Measurements from ENCODE around the gene ZNF423.
A peak's percentile ranks its signal among the peaks of the same experiment; 100 is the strongest.

The ZNF423 gene

DNA sequence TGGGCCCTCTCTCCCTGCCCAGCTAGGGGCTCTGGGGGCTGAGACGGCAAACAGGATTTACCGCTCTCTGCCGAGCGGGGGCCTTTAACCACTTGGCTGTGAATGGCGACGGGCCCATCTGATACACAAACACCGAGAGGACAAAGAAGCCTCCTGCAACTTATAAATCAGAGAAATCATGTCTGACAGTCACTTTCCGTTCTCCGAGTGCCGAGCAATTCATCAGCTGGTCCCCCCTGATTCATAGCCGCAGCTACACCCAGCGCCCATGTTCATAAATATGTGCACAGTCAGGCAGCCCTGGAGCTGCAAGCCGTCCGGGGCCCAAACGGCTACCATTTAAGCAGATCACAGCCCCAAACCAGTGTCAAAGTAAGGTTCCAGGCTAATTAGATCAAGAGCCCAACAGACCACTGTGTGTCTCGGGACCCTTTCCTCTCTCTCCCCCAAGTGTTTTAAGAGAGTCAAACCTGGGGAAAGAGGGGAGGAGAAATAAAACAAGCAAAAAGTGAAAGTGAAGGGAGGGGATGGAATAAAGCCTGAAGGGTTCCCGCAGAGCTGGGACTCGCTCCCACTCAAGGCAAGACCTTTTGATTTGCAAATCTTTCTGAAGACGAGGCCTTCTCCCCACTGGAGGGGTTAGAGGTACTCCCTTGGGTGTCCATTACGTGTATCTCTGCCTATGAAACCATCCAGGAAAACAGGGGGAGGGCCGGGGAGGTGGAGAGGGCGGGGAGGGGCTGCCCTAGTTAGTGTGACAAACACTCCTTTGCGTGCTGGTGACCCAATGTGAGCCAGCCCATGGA is 327.6 kb downstream of the ZNF423 start:
- Histone ChIP-seq H3K4me1 (peaks cover 84% of the 10 kb centered on the region), H3K27me3 (no peaks in the 10 kb centered on the region), H3K27ac (peak overlapping the region; percentile 77), H3K4me3 (peak overlapping the region; percentile 59), H3K36me3 (peaks cover 16% of the 10 kb centered on the region), H4K20me1 (peaks cover 84% of the 10 kb centered on the region), H3K9me3 (no peaks in the 10 kb centered on the region), H3K9ac (peak overlapping the region; percentile 72), H3K4me2 (peak overlapping the region; percentile 96)
- no peak for TF ChIP-seq Cebpa-rat (IDR thresholded peaks at IDR 0.05)

DNA sequence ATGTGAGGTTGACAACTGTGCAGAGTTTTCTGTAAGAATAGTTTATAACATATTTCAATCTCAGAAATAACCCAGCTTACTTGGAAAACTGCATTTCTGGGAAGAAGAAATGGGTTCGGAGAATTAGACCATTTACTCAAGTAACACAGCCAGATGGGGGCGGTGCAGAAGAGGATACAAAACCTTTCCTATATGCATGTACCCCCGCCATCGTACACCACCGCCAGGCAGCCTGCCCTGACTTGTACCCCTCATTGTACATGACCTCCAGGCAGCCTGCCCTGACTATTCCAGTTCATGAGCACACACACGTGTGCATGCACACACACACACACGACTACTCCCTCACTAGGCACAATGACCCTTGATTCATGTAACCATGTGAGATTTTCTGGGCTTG is 328.3 kb downstream of the ZNF423 start:
- Histone ChIP-seq H3K27me3 (no peaks in the 10 kb centered on the region), H3K9ac (peak overlapping the region; percentile 72; the same call in 1 of the 2 replicates), H3K4me2 (peak overlapping the region; percentile 96), H3K9me3 (no peaks in the 10 kb centered on the region), H3K36me3 (peaks cover 22% of the 10 kb centered on the region), H3K27ac (peak overlapping the region; percentile 77), H3K4me3 (no peak overlapping the region), H3K4me1 (peaks cover 80% of the 10 kb centered on the region), H4K20me1 (peaks cover 78% of the 10 kb centered on the region)
- no peak for TF ChIP-seq Cebpa-rat (IDR thresholded peaks at IDR 0.05)

DNA sequence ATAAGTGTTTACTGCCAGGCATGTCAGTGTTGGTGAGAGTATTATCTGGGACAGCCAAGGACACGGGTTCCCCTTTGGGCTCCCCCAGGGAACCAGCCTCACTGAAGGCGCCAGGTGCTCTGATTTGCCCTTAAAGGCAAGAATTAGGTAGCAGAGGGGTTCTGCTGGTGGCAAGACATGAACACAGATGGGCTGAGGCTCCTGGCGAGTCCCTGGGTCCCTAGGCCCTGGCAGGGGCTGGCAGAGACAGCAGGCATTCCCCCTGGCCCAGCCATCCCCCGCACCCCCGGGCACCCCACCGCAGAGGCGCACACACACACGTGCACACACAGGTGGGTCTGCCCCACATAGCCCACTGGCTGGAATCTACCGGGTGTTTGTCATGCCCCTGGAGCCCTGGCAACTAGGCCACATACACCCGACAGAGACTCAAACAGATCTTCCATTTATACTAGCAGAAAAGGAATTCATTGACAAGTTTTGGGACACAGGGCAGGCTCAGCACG is 329.0 kb downstream of the ZNF423 start:
- H3K9me3 ChIP-seq, result no peaks in the 10 kb centered on the region
- H3K27me3 ChIP-seq, result no peaks in the 10 kb centered on the region
- peaks cover 71% of the 10 kb centered on the region for H4K20me1 ChIP-seq
- H3K36me3 ChIP-seq, result peaks cover 29% of the 10 kb centered on the region
- no peak overlapping the region for H3K4me3 ChIP-seq
- H3K27ac ChIP-seq, result no peak overlapping the region
- H3K9ac ChIP-seq, result no peak overlapping the region
- peaks cover 80% of the 10 kb centered on the region for H3K4me1 ChIP-seq
- TF ChIP-seq Cebpa-rat (IDR thresholded peaks at IDR 0.05), result no peak
- no peak overlapping the region for H3K4me2 ChIP-seq

DNA sequence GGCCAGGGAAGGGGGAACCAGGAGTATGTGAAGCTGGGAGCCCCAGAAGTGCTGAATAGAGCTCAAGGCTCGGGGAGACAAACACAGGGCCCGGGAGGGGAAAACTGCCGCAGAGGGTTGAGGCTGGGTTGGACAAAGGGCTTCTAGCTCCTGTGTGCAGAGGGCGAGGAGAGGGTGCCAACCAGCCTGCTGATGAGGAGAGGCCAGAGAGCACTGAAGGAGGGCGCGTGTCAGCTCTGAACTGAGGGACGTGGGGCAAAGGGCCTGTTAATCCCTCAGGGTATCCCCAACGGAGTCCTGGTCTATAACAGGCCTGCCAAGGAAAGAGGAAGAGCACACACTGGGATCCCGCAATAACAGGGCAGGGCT is 331.0 kb downstream of the ZNF423 start:
- peaks cover 51% of the 10 kb centered on the region for H4K20me1 ChIP-seq
- H3K27me3 ChIP-seq, result no peaks in the 10 kb centered on the region
- peak overlapping the region; percentile 41; the same call in 1 of the 2 replicates for H3K9ac ChIP-seq
- H3K9me3 ChIP-seq, result no peaks in the 10 kb centered on the region
- peak overlapping the region; percentile 67 for H3K27ac ChIP-seq
- H3K4me2 ChIP-seq, result peak overlapping the region; percentile 75
- no peak overlapping the region for H3K4me3 ChIP-seq
- H3K36me3 ChIP-seq, result peaks cover 49% of the 10 kb centered on the region
- peaks cover 66% of the 10 kb centered on the region for H3K4me1 ChIP-seq
- no peak for TF ChIP-seq Cebpa-rat (IDR thresholded peaks at IDR 0.05)

DNA sequence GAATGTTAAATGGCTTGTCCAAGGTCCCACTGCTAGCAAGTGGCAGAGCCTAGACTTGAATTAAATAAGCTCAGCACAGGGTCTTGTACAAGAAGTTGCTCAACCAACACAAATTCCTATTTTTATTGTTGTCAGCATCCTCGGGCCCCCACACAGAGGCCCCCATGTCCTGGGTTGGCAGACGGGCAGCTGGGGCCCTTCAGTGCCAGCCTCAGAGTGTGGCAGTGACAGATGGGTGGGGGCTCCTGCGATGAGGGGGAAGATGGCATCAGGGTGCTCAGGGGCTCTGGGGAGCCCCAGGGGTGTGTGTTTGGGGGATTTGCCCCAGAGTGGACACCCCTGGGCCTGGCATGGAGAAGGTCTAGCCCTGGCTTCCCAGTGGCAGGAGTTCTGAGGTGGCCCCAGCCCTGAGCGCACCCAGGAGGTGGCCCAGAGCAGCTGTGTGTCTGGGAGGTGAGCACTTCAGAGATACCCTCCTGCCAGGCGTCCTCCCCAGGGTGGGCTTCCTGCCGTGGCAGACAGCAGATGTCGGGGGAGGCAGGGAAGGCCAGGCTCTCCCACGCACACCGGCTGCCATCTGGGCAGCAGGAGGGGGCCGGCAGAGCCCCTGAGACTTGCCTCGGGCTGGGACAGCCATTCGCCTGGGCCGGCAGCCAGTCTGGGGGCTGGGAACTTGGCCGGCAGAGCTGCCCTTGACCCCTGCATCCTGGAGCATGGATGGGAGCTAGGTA is 331.5 kb downstream of the ZNF423 start:
- peaks cover 61% of the 10 kb centered on the region for H3K4me1 ChIP-seq
- H4K20me1 ChIP-seq, result peaks cover 45% of the 10 kb centered on the region
- peak overlapping the region; percentile 75 for H3K4me2 ChIP-seq
- H3K36me3 ChIP-seq, result peaks cover 54% of the 10 kb centered on the region
- TF ChIP-seq Cebpa-rat (IDR thresholded peaks at IDR 0.05), result no peak
- H3K9ac ChIP-seq, result peak overlapping the region; percentile 41; the same call in 1 of the 2 replicates
- H3K27me3 ChIP-seq, result no peaks in the 10 kb centered on the region
- H3K9me3 ChIP-seq, result no peaks in the 10 kb centered on the region
- H3K4me3 ChIP-seq, result no peak overlapping the region
- H3K27ac ChIP-seq, result peak overlapping the region; percentile 67

DNA sequence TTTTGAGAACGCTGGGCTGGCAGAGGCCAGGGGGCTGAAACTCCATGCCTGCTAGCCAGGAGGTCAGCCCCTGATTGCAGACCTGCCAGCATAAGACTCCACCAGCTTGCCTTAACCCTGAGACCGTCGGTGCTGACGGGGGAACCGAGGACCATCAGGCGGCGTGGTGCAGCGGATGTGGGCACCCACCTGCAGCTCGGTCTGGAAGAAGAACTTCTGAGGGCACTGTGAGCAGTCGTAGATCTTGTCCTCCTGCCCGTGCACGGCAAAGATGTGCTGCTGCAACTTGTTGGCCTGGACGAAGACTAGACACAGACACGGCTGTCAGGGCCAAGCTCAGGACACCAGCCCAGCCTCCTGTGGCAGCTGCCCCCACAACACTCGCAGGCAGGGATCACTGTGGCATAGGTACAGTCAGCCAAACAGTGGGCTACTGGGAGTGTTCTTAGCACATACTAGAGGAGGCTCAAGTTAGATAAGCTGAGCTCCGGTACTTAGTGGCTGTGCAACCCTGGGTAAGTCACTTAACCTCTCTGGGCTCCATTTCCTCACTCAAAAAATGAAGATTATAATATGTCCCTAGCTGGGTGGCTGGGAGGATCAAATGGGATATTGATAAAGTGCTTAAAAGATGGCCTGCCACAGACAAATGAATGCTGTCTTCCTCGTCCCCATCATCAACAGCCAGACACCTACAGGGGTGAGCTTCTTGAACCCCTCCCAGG is 332.3 kb downstream of the ZNF423 start:
- Histone ChIP-seq H3K4me3 (no peak overlapping the region), H3K4me2 (no peak overlapping the region), H3K36me3 (peaks cover 61% of the 10 kb centered on the region), H3K27ac (no peak overlapping the region), H3K27me3 (no peaks in the 10 kb centered on the region), H3K9me3 (no peaks in the 10 kb centered on the region), H4K20me1 (peaks cover 38% of the 10 kb centered on the region), H3K9ac (no peak overlapping the region), H3K4me1 (peaks cover 53% of the 10 kb centered on the region)
- no peak for TF ChIP-seq Cebpa-rat (IDR thresholded peaks at IDR 0.05)

DNA sequence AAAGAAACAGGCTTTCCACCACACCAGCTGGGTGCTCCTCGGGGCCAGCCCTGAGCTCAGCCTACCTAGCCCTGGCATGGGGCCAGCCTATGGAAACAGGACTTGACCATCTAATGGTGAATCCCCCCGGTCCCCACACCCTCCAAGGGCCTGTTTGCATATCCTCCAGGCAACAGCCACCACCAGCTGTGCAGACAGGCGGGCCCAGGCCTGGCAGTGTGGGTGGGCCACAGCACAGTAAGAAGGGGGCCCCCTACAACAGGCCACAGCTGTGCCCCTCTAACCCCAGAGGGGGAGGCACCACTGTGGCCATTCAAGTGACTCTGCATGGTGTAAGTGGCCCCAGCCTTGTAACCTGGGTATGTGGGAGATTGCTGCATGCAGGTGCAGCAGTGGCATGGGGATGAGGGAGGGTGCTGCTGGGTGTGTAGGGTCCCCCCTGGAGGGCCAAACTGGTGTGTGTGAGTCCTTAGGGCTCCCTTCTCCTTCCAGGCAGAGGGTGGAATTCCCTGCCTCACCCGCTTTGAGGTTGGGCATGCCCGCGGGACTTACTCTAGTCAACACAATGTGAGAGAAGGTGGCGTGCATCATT is 334.1 kb downstream of the ZNF423 start:
- Histone ChIP-seq H3K4me1 (peaks cover 37% of the 10 kb centered on the region), H3K27ac (no peak overlapping the region), H3K9me3 (no peaks in the 10 kb centered on the region), H4K20me1 (peaks cover 25% of the 10 kb centered on the region), H3K36me3 (peaks cover 61% of the 10 kb centered on the region), H3K9ac (no peak overlapping the region), H3K27me3 (no peaks in the 10 kb centered on the region), H3K4me2 (peak overlapping the region; percentile 6), H3K4me3 (no peak overlapping the region)
- no peak for TF ChIP-seq Cebpa-rat (IDR thresholded peaks at IDR 0.05)

DNA sequence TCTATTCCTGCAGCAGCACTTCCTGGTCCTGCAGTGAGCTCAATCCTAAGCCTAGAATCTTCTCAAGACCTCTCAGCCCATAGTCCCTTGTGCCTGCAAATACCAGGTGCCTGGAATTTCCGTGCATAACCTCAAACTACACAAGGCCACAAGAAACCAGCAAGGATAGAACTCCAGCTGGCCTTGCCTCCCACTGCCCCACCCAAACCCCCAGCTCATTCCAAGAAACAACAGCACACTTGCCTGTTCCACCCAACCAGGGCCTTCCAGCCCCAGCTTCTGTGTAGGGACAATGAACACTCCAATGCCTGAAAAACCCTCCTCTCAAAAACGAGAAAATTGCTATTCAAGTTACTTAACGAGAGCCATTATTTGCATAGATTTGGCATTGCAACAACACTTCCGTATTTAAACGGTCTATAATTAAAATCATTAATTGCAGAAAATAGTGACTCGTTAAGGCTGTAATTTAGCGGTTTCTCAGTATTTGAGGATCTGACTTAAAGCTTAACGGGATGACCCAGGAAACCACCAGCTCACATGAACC is 335.3 kb downstream of the ZNF423 start:
- Histone ChIP-seq H3K4me2 (no peak overlapping the region), H3K4me1 (peaks cover 39% of the 10 kb centered on the region), H3K9me3 (no peaks in the 10 kb centered on the region), H4K20me1 (peaks cover 13% of the 10 kb centered on the region), H3K27me3 (no peaks in the 10 kb centered on the region), H3K27ac (no peak overlapping the region), H3K36me3 (peaks cover 61% of the 10 kb centered on the region), H3K4me3 (no peak overlapping the region), H3K9ac (no peak overlapping the region)
- no peak for TF ChIP-seq Cebpa-rat (IDR thresholded peaks at IDR 0.05)

DNA sequence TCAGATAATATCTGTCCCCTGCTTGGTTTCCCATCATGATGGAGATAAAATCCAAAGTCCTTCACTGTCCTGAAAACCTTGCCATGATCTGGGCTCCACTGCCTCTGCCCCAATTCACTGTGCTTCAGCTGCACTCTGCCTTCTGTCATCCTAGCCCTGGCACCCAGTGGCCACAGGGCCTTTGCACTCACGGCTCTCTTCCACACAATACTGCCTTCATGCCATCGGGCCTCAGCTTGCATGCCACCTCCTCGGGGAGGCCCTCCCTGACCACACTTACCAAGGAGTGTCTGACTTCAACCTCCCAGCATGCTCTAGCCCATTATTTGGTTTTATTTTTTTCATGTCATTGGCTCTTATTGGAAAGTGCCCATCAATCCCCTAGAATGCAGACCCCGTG is 336.2 kb downstream of the ZNF423 start:
- peaks cover 39% of the 10 kb centered on the region for H3K4me1 ChIP-seq
- no peaks in the 10 kb centered on the region for H3K27me3 ChIP-seq
- H3K9ac ChIP-seq, result no peak overlapping the region
- no peak overlapping the region for H3K4me2 ChIP-seq
- no peaks in the 10 kb centered on the region for H3K9me3 ChIP-seq
- H3K36me3 ChIP-seq, result peaks cover 59% of the 10 kb centered on the region
- no peak for TF ChIP-seq Cebpa-rat (IDR thresholded peaks at IDR 0.05)
- H4K20me1 ChIP-seq, result peaks cover 6% of the 10 kb centered on the region; the same call in 1 of the 2 replicates
- H3K27ac ChIP-seq, result no peak overlapping the region
- no peak overlapping the region for H3K4me3 ChIP-seq

All from BLaER1 (cell line).